Astrocyte (in vitro differentiated cells and primary cell): Measurements from ENCODE around the gene MAMLD1. TPM values are rescaled to one million over a fixed set of nuclear protein-coding genes. Genes with fewer than 3 reads are reported as not detected.

Experiments used
- DNase-seq: peaks from one replicate; pipeline ENCODE4 v3.0.0-alpha.2; 2010; ENCODE audit warnings: low read depth
- FAIRE-seq: peaks from 2 replicates; lab custom pipeline; 2011; peaks lifted over from hg19 to GRCh38; lab: Jason Lieb, UNC
- H2AFZ ChIP-seq: 2 replicates; pipeline ENCODE4 v1.6.0; 2012; ENCODE audit warnings: low read depth, low read length, inconsistent platforms
- H3K27ac ChIP-seq: 2 replicates; pipeline ENCODE4 v1.5.1; 2011; ENCODE audit warnings: low read depth, low read length, inconsistent platforms
- H3K27me3 ChIP-seq: 2 replicates; pipeline ENCODE4 v1.6.0; 2011; ENCODE audit warnings: low read length, inconsistent platforms; ENCODE audit not compliant: insufficient read depth
- H3K36me3 ChIP-seq: 2 replicates; pipeline ENCODE4 v1.5.1; 2011; ENCODE audit warnings: low read length, inconsistent platforms; ENCODE audit not compliant: insufficient read depth
- H3K4me1 ChIP-seq: 2 replicates; pipeline ENCODE4 v1.5.1; 2011; ENCODE audit warnings: low read length, inconsistent platforms; ENCODE audit not compliant: insufficient read depth
- H3K4me2 ChIP-seq: 2 replicates; pipeline ENCODE4 v1.6.0; 2012; ENCODE audit warnings: low read length, inconsistent platforms
- H3K4me3 ChIP-seq: 2 replicates; pipeline ENCODE4 v1.5.1; 2011; ENCODE audit warnings: low read depth, mild to moderate bottlenecking, low read length, inconsistent platforms; ENCODE audit not compliant: insufficient read depth
- H3K79me2 ChIP-seq: 2 replicates; pipeline ENCODE4 v1.6.0; 2012; ENCODE audit warnings: mild to moderate bottlenecking, low read length, inconsistent platforms; ENCODE audit not compliant: insufficient read depth
- H3K9ac ChIP-seq: 2 replicates; pipeline ENCODE4 v1.6.0; 2012; ENCODE audit warnings: mild to moderate bottlenecking, low read length, inconsistent platforms
- H3K9me3 ChIP-seq: 2 replicates; pipeline ENCODE4 v1.5.1; 2012; ENCODE audit warnings: low read depth, mild to moderate bottlenecking, low read length, inconsistent platforms; ENCODE audit not compliant: insufficient read depth
- H4K20me1 ChIP-seq: 2 replicates; pipeline ENCODE4 v1.6.0; 2012; ENCODE audit warnings: low read length, inconsistent platforms; ENCODE audit not compliant: insufficient read depth
- H3K27ac Mint-ChIP-seq: one replicate; pipeline ENCODE4 v1.8.0; 2021; ENCODE audit warnings: mild to moderate bottlenecking, mixed read lengths; ENCODE audit not compliant: unreplicated experiment
- H3K27me3 Mint-ChIP-seq: one replicate; pipeline ENCODE4 v1.8.0; 2021; ENCODE audit warnings: low read depth, mixed read lengths; ENCODE audit not compliant: unreplicated experiment
- H3K36me3 Mint-ChIP-seq: one replicate; pipeline ENCODE4 v1.8.0; 2021; ENCODE audit warnings: low read depth, mixed read lengths; ENCODE audit not compliant: unreplicated experiment
- H3K4me1 Mint-ChIP-seq: one replicate; pipeline ENCODE4 v1.8.0; 2021; ENCODE audit warnings: low read depth, mixed read lengths; ENCODE audit not compliant: unreplicated experiment
- H3K4me3 Mint-ChIP-seq: one replicate; pipeline ENCODE4 v1.8.0; 2021; ENCODE audit warnings: mild to moderate bottlenecking, moderate library complexity, mixed read lengths; ENCODE audit not compliant: unreplicated experiment
- H3K9me3 Mint-ChIP-seq: one replicate; pipeline ENCODE4 v1.8.0; 2021; ENCODE audit warnings: mild to moderate bottlenecking, mixed read lengths; ENCODE audit not compliant: unreplicated experiment
- CTCF ChIP-seq: IDR thresholded peaks from 2 replicates; pipeline ENCODE4 v1.5.1; 2011; ENCODE audit warnings: low read depth, mild to moderate bottlenecking, inconsistent platforms, low read length, moderate library complexity; ENCODE audit not compliant: insufficient read depth
- EZH2 ChIP-seq: IDR thresholded peaks from 2 replicates; pipeline ENCODE4 v1.6.1; 2012; ENCODE audit warnings: mild to moderate bottlenecking, low read length, inconsistent platforms; ENCODE audit not compliant: insufficient read depth
- total RNA-seq: library from RNA; stranded (reverse); gene quantifications from 2 replicates; pipeline ENCODE4 v1.2.1, GENCODE V29; 2021

The MAMLD1 gene
- total RNA-seq, 1 donor from 2014 or later: 6.6 TPM

- H3K27ac Mint-ChIP-seq: no peak overlapping the region
- Histone ChIP-seq H2AFZ (no peak overlapping the region), H3K27me3 (no peaks in the 10 kb centered on the region), H4K20me1 (no peaks in the 10 kb centered on the region), H3K9ac (no peak overlapping the region), H3K79me2 (peaks cover 5% of the 10 kb centered on the region), H3K4me2 (peak overlapping the region; percentile 11), H3K9me3 (no peaks in the 10 kb centered on the region), H3K4me3 (no peak overlapping the region), H3K36me3 (no peaks in the 10 kb centered on the region), H3K4me1 (no peaks in the 10 kb centered on the region), H3K27ac (no peak overlapping the region)
- DNase-seq (peak; percentile 60), FAIRE-seq (peak; percentile 23)
- H3K36me3 Mint-ChIP-seq: no peaks in the 10 kb centered on the region
- H3K4me3 Mint-ChIP-seq: no peak overlapping the region
- no peaks in the 10 kb centered on the region for H3K27me3 Mint-ChIP-seq
- no peaks in the 10 kb centered on the region for H3K9me3 Mint-ChIP-seq
- H3K4me1 Mint-ChIP-seq: no peaks in the 10 kb centered on the region
- TF ChIP-seq EZH2 (no peak), CTCF (no peak)
Measured at GRCh38 chrX:150421816-150422215, 58.7 kb downstream of the MAMLD1 start.

- H3K4me3 ChIP-seq: no peak overlapping the region
- DNase-seq: peak; percentile 59
- H3K79me2 ChIP-seq: peaks cover 17% of the 10 kb centered on the region
- H3K4me1 Mint-ChIP-seq: no peaks in the 10 kb centered on the region
- no peaks in the 10 kb centered on the region for H3K27me3 Mint-ChIP-seq
- H3K4me1 ChIP-seq: no peaks in the 10 kb centered on the region
- no peak overlapping the region for H3K9ac ChIP-seq
- H3K4me3 Mint-ChIP-seq: no peak overlapping the region
- H3K9me3 ChIP-seq: no peaks in the 10 kb centered on the region
- H2AFZ ChIP-seq: no peak overlapping the region
- H3K27ac ChIP-seq: no peak overlapping the region
- H4K20me1 ChIP-seq: no peaks in the 10 kb centered on the region
- H3K4me2 ChIP-seq: no peak overlapping the region
- H3K36me3 ChIP-seq: no peaks in the 10 kb centered on the region
- no peaks in the 10 kb centered on the region for H3K9me3 Mint-ChIP-seq
- no peak for TF ChIP-seq CTCF
- no peak for TF ChIP-seq EZH2
- no peaks in the 10 kb centered on the region for H3K27me3 ChIP-seq
- no peak overlapping the region for H3K27ac Mint-ChIP-seq
- peak; percentile 29 for FAIRE-seq
- no peaks in the 10 kb centered on the region for H3K36me3 Mint-ChIP-seq
Measured at GRCh38 chrX:150429594-150429993, 66.5 kb downstream of the MAMLD1 start.

- TF ChIP-seq CTCF (no peak), EZH2 (no peak)
Measured at GRCh38 chrX:150436195-150436594, 73.1 kb downstream of the MAMLD1 start.

More at GRCh38 chrX:150436195-150436594, 73.1 kb downstream of the MAMLD1 start:
- Mint-ChIP-seq H3K36me3 (no peaks in the 10 kb centered on the region), H3K4me3 (no peak overlapping the region), H3K4me1 (peaks cover 4% of the 10 kb centered on the region), H3K27ac (no peak overlapping the region), H3K9me3 (no peaks in the 10 kb centered on the region), H3K27me3 (no peaks in the 10 kb centered on the region)
- no peaks in the 10 kb centered on the region for H3K9me3 ChIP-seq
- no peaks in the 10 kb centered on the region for H3K36me3 ChIP-seq
- DNase-seq: no peak
- FAIRE-seq: no peak
- no peak overlapping the region for H3K27ac ChIP-seq
- H2AFZ ChIP-seq: no peak overlapping the region
- peaks cover 6% of the 10 kb centered on the region for H3K4me1 ChIP-seq
- H4K20me1 ChIP-seq: peaks cover 6% of the 10 kb centered on the region
- H3K27me3 ChIP-seq: no peaks in the 10 kb centered on the region
- no peak overlapping the region for H3K4me2 ChIP-seq
- H3K4me3 ChIP-seq: no peak overlapping the region
- H3K79me2 ChIP-seq: peaks cover 54% of the 10 kb centered on the region
- H3K9ac ChIP-seq: no peak overlapping the region
